Heart left ventricle (tissue), 13 donors: ENCODE measurements around the gene ADGRB3.

Source experiments
- CTCF ChIP-seq, 12 donors: fragments of 200-600 bp; sonication (generic) in 4 of 12; IDR thresholded peaks; one replicate each; pipeline versions ENCODE4 v1.5.0 to v1.8.0; 2018 to 2022; ENCODE audit warnings: antibody characterized with exemption in 12 of 12, mild to moderate bottlenecking in 5 of 12
- POLR2A ChIP-seq, 2 donors: fragments of 450-650 bp; IDR thresholded peaks; one replicate each; pipeline ENCODE4 v1.6.1; 2017; ENCODE audit warnings: antibody characterized with exemption in 2 of 2, mild to moderate bottlenecking in 2 of 2, moderate library complexity in 2 of 2
- donor health status: ischemic (EF 13 %, LVEDD 7.1; RV severe dilation, severe dysfunction).
- donor health status: DM: no; HTN: yes; CAD: no.
- donor health status: DM: no; HTN: no; CAD: no.
- donor health status: ischemic (EF 25% LVEDD 6.9; RV normal size, moderate dysfunction).
- donor health status: ischemic (EF 25% LVEDD 5.7; RV mildly dilated, moderate dysfunction).
- donor health status: ischemic (EF 35%, LVEDD 5.7; RV mildly dilated, moderate dysfunction).
- donor health status: nonischemic (EF 11% LVEDD 7.7; RV severe dilation, severe dysfunction).
- donor health status: DM: yes; HTN: yes; CAD: no.
- donor health status: PGD.
- donor health status: ischemic (EF 29% LVEDD 5.4; RV normal size, mild dysfunction).
- donor health status: nonischemic (EF 23%, LVEDD 6.1; RV moderate dilation, normal function).

- TF ChIP-seq CTCF (IDR thresholded peaks at IDR 0.05) (no peak), POLR2A (IDR thresholded peaks at IDR 0.05) (no peak)
Observed at GRCh38 chr6:68735866-68736265, 100.8 kb downstream of the ADGRB3 start.
